ENCODE measurements around the gene ANKRD10. TPM values are rescaled to one million over a fixed set of nuclear protein-coding genes. Genes with fewer than 3 reads are reported as not detected.

ANKRD10 gene
- total RNA-seq, result 100 to 1,000 TPM; 128 to 268 (median 235) TPM

DNA sequence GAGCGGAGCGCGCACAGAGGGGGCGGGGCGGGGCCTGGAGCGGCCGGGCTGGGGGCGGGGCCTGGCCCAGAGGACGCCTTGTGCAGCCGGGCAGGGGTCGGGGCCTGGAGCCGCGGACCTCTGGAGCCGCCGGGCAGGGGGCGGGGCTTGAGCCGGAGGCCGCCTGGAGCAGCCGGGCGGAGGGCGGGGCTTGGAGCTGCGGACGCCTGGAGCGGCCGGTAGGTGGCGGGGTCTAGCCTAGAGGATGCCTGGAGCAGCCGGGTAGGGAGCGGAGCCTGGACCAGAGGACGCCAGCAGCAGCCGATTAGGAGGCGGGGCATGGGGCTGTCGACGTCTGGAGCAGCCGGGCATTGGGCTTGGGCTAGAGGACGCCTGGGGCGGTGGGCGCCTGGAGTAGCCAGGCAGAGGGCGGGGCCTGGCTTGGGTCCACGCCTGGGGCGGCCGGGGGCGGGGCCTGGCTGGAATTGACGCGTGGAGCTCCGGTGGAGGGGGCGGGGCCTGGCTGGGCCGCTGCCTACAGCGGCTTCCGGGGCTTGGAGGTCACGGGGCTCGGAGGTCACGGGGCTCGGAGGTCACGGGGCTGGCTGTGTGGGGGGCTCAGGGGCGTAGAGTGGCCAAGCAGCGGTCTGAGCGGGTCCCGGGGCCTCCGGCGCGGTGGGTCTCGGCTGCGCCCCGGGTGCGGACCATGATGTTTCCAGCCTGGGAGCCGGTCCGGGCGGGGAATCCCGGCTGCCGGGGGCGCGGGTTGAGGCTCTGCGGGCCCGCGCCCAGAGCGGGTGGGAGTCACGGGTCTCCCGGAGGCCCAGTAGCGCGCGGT, at the start of gene ANKRD10:
Gene ANKRD10, minus strand, starts transcription at position 13 of the 817 bp plus-strand sequence. CDS start 135 bp downstream, outside the sequence.
- Histone ChIP-seq H3K27ac (peak within 1 kb of the TSS; percentile 99 to 100), H3K4me3 (peak within 1 kb of the TSS; percentile 86 to 100), H3K4me1 (peaks cover 3 to 4% of the 10 kb centered on the region in 2 donors), H3K9me3 (no peaks in the 10 kb centered on the region), H3K36me3 (no peaks in the 10 kb centered on the region), H3K27me3 (no peaks in the 10 kb centered on the region)
- TF ChIP-seq, protein P1, sequence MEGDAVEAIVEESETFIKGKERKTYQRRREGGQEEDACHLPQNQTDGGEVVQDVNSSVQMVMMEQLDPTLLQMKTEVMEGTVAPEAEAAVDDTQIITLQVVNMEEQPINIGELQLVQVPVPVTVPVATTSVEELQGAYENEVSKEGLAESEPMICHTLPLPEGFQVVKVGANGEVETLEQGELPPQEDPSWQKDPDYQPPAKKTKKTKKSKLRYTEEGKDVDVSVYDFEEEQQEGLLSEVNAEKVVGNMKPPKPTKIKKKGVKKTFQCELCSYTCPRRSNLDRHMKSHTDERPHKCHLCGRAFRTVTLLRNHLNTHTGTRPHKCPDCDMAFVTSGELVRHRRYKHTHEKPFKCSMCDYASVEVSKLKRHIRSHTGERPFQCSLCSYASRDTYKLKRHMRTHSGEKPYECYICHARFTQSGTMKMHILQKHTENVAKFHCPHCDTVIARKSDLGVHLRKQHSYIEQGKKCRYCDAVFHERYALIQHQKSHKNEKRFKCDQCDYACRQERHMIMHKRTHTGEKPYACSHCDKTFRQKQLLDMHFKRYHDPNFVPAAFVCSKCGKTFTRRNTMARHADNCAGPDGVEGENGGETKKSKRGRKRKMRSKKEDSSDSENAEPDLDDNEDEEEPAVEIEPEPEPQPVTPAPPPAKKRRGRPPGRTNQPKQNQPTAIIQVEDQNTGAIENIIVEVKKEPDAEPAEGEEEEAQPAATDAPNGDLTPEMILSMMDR (IDR thresholded peaks at IDR 0.05), result peak; percentile 86 to 94 (median 92)
- peak in 1 of 2 donors; percentile 64 for TF ChIP-seq POLR2A (IDR thresholded peaks at IDR 0.05)
- peak; percentile 99 to 100 for DNase-seq
- intact Hi-C loops (cut with DNase I; ENCODE audit: low total_unique reads), result loop anchor here (10.0 kb wide), 1 partner anchor 200 kb away; the partner anchor contains the start of gene ING1

DNA sequence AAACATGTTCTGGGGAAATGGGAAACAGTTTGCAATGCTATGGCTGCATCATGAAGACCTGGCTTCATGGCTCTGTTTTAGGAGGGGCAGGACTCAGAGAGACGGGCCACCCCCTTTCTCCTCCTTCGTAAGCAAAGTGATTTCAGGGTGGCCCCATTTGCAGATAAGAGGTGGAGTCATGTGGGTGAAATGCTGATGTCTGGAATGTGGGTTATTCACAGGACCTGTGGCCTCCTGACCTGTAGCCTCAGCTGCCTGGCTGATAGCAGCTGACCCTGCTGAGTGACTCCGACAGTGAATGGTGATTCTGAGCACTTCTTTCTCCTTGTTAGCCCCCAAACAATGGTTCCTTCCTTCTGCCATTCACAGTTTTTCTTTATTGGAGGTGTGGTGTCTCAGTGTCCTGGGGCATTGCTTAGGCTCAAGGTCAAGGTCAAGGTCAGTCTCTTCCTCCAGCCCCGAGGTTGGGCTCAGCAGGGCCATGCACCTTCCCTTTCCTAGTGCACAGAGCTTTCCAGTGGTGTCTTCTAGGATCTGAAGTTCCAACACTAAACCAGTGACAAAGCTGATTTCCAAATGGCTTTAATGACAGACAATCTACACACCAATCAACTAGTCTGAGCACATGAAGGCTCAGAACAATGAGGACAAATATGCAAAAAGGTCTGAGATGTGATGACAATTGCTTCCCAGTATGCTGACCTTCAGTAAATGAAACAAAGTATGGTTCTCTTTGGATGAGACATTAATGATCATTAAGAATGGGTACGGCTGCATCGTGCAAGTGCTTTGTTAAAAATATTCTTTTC, 49.6 kb upstream of the ANKRD10 start:
- Histone ChIP-seq H3K4me3 (no peak overlapping the region), H3K9me3 (peaks cover 0 to 10% of the 10 kb centered on the region in 2 donors), H3K27me3 (no peaks in the 10 kb centered on the region), H3K36me3 (no peaks in the 10 kb centered on the region), H3K27ac (no peak overlapping the region), H3K4me1 (no peaks in the 10 kb centered on the region)
- intact Hi-C loops (cut with DNase I; ENCODE audit: low total_unique reads), result no loop called here
- TF ChIP-seq, protein P1 (IDR thresholded peaks at IDR 0.05), result no peak
- no peak for TF ChIP-seq POLR2A (IDR thresholded peaks at IDR 0.05)
- no peak for DNase-seq

DNA sequence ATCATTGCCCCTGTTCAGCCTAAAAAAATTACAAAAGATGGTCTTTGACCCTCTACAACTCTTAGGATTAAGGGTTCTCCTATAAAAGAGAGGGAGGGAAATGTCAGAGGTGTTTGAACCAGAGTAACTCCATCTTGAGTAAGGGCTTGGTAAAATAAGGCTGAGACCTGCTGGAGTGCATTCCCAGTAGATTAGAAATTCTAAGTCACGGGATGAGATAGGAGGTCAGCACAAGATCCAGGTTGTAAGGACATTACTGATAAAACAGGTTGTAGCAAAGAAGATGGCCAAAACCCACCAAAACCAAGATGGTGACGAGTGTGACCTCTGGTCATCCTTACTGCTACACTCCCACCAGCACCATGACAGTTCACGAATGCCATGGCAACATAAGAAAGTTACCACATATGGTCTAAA, 48.7 kb upstream of the ANKRD10 start:
- intact Hi-C loops (cut with DNase I; ENCODE audit: low total_unique reads), result no loop called here
- Histone ChIP-seq H3K9me3 (peaks cover 0 to 10% of the 10 kb centered on the region in 2 donors), H3K27me3 (no peaks in the 10 kb centered on the region), H3K4me3 (no peak overlapping the region), H3K36me3 (no peaks in the 10 kb centered on the region), H3K4me1 (no peaks in the 10 kb centered on the region), H3K27ac (no peak overlapping the region)
- TF ChIP-seq, protein P1 (IDR thresholded peaks at IDR 0.05), result no peak
- TF ChIP-seq POLR2A (IDR thresholded peaks at IDR 0.05), result no peak
- no peak for DNase-seq

DNA sequence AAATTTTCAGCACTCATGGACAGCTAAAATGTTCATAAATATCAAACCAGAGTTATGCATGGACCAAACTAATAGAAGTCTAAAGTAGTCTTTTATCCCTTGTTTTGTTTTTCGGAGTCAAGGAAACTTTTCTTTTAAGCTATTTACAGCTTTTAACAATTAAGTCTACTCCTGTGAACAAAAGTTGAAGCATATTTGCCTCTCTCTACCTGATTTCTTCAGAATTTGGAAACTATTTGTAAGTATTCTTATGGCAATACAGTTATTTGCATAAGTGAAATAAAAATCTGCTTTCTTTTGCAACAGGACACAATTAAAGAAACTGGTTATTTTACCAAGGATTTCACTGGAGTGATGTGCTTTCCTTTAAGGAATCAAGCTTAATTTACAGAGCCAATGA, 47.1 kb upstream of the ANKRD10 start:
- no peak overlapping the region for H3K27ac ChIP-seq
- TF ChIP-seq POLR2A (IDR thresholded peaks at IDR 0.05), result no peak
- TF ChIP-seq, protein P1 (IDR thresholded peaks at IDR 0.05), result no peak
- H3K4me3 ChIP-seq, result no peak overlapping the region
- peaks cover 0 to 10% of the 10 kb centered on the region in 2 donors for H3K9me3 ChIP-seq
- intact Hi-C loops (cut with DNase I; ENCODE audit: low total_unique reads), result no loop called here
- H3K27me3 ChIP-seq, result no peaks in the 10 kb centered on the region
- H3K4me1 ChIP-seq, result no peaks in the 10 kb centered on the region
- DNase-seq, result no peak
- H3K36me3 ChIP-seq, result no peaks in the 10 kb centered on the region
